GM18867 (cell line): ENCODE results near the gene NFATC4.
"Not testable (repeated sequence)": the region's sequence is repeated elsewhere in the genome, so short reads cannot be mapped to it uniquely, and the experiment has no call there.

ENCODE experiments used
- ATAC-seq: cut with Tn5 transposase; IDR thresholded peaks from one replicate; pipeline ENCODE4 v1.9.1; 2021; ENCODE audit warnings: mild to moderate bottlenecking, moderate library complexity; ENCODE audit not compliant: unreplicated experiment

Gene NFATC4

DNA sequence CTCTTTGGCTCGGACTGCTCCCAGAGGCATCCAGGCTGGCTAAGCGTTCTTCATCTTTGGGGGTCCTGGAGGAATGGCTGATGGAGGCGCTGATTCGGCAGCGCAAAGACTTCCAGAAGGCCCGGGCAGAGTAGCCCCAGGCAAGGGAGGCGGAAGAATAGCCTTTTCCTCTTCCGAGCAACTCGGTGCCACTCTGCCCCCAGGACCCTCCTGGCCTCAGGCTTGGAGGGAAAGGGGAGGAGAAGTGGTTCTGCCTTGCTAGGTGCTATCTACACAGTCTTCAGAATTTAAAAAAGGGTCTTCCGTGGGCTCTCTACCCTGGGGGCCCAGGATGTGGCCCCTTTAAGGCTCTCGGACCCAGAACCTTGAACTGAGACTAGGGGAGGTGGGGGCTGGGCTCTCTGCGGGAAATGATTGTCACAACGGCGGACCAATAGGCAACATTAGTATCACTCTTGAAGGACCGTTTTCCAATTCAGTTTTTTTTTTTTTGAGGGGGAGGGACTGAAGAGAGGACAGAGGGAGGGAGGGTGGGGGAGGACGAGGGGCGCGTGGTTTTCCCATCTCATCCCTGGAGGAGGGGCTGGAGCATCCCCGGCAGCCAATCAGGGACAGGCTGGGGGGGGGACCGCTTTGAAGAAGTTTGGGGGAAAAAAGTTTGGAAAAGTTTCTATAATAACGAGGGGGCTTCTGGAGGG is at the start of gene NFATC4:
TSS of gene NFATC4 (plus strand) at position 671 of the 698 bp plus-strand sequence. CDS start 157 bp downstream, outside the sequence.
- ATAC-seq = no peak

DNA sequence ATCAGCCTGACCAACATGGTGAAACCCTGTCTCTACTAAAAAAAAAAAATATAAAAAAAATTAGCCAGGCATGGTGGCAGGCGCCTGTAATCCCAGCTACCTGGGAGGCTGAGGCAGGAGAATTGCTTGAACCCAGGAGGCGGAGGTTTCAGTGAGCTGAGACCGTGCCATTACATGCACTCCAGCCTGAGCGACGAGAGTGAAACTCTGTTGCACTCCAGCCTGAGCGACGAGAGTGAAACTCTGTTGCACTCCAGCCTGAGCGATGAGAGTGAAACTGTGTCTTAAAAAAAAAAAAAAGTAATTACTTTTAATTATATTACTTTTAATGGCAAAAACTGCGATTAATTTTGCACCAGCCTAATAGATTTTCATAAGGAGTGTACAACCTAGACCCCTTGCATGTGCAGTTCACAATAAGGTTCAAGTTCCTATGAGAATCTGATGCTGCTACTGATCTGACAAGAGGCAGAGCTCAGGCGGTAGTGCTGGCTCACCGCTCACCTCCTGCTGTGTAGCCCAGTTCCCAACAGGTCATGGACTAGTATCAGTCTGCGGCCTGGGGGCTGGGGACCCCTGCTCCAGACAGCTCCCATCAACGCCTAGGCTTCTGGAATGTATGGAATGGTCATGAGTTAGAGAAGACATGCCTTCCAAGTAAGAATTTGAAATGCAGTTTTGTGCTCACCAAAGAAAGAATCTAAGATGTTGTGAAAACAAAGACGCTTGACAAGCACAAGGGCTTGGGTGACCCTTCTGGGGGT is 46.6 kb upstream of the NFATC4 start:
- ATAC-seq = no peak

DNA sequence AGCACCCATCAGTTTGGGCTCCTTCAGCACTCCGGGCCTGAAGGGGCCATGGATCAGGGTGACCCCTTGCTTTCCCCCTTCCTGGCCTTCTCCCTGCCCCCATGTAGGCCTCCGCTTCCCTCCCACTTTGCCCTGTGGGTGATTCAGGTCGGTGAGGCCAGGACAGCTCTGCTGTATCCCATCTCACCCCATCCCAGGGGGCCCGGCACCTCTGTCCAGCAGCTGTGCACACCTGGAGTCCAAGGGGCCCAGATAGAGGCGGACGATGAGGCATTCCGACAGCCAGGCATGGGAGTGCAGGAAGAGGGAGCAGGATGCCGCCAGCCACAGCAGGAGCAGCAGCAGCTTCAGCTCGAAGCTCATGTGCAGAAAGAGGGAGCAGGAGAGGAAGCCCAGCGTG is 45.3 kb upstream of the NFATC4 start:
- no peak for ATAC-seq

- no peak for ATAC-seq
Observed at GRCh38 chr14:24323341-24323740, 44.6 kb upstream of the NFATC4 start.

DNA sequence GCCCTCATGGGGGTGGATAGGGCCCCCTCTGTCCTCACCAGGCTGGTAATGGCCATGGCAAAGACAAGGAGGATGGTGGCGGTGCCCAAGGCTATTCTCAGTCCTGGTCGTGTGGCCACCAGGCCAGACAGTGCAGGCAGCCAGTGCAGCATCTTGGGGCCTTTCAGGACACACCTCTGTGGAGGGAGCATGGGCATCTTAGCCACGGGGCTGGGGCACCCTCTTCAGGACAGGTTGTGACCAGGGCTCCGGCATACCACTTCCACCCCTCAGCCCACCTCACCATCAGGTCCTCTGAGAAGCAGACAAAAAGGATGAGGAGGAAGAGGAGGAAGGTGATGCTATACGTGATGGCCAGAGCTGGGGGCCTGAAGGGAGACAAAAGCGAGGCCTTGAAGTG is 44.0 kb upstream of the NFATC4 start:
- ATAC-seq = no peak

GRCh38 chr14:24325041-24325530 is 42.9 kb upstream of the NFATC4 start:
- ATAC-seq = no peak

DNA sequence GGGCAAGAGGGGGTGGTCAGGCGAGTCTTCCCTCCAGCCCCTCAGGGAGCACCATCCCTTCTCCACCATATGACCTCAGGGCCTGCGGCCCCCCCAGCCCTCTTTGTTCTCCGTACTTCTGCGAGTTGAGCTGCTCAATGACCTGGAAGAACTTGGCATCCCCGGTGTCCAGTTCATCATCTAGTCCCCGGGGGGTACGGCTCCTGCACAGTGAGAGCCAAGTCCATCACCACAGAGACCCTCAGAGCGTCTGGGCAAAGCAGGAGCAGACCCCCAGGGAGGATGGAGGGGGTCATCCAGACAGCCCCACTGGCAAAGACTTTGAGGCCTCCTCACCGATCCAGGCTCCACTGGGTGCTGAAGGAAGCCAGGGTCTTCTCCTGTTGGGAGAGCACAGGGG is 42.0 kb upstream of the NFATC4 start:
- ATAC-seq = no peak

GRCh38 chr14:24327303-24327702 is 40.7 kb upstream of the NFATC4 start:
- ATAC-seq = no peak

- ATAC-seq = not testable (repeated sequence)
Observed at GRCh38 chr14:24327914-24328313, 40.1 kb upstream of the NFATC4 start.

DNA sequence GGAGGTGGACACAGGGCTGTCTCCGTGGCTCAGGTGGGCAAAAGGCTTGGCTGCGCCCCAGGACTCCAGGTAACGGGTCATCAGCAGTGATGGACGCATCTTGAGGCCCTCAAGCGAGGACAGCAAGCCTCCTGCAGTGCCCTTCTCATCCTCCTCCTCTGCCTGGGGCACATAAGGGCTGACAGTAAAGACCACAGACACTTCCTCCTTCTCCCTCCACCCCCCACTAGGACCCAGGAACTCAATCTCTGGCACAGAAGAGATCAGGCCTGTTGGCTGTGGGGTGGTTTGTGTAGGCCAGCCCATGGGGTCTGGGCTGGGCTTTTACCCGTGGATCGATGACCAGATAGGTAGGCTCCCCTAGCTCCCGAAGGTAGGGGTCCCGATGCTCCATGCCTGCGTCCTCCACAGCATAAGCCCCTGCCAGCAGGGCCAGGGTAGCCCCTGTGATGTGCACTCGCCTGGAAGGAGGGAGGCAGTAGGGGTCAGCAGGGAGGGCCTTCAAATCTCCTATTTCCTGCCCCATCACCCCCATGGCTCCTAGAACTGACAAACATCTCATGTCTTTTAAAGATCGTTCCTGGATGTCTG is 38.8 kb upstream of the NFATC4 start:
- ATAC-seq = no peak

GRCh38 chr14:24329736-24330135 is 38.2 kb upstream of the NFATC4 start:
- no peak for ATAC-seq

- ATAC-seq = no peak
Observed at GRCh38 chr14:24330973-24331674, 36.9 kb upstream of the NFATC4 start.

- ATAC-seq = no peak
Observed at GRCh38 chr14:24331731-24332267, 36.2 kb upstream of the NFATC4 start.

- ATAC-seq = peak; percentile 84
Observed at GRCh38 chr14:24332268-24332993, 35.6 kb upstream of the NFATC4 start.

DNA sequence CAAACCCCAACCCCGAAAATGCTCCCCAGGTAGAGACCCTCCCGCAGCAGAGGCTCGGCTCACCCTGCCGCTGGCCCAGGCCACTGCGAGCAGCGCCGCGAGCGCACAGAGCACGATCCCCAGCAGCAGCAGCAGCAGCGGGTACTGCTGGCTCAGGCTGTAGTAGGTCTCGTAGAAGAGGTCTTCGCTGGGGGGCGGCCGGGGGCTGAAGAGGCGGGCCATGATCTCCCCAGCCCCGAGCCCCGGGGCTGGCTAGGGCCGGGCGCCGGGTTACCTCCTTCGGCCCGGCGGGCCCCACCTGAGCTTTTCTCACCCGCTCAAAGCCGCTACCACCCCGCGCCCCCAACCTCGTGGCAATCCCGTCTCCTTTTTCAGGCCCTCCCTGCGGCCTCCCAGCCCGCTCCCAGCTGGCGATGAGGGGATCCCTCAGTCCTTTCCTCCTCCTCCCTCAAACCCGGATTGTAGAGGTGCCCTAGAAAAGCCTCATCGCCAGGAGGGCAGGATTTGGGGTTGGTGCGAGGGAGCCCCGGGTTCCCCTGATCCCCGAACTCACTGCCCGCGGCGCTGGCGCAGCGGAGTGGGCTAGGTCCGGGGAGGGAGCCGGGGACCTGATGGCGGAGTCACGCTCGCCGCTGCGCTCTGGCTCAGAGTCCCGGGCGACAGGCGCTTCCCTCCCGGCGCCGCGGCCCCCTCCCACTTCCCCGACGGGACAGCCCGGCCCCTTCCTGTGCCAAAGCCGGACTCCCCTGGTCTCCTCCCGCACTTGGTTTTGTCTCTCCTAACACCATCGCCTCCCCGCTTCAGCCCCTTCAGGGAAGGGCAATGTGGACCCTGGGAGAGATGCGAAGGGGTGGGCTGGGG is 33.3 kb upstream of the NFATC4 start, which contains the start of gene ADCY4:
TSS of gene ADCY4 (minus strand) at position 641 of the 861 bp plus-strand sequence. CDS start at position 222, 419 bp downstream.
- no peak for ATAC-seq

- ATAC-seq = no peak
Observed at GRCh38 chr14:24335461-24336171, 32.4 kb upstream of the NFATC4 start.

DNA sequence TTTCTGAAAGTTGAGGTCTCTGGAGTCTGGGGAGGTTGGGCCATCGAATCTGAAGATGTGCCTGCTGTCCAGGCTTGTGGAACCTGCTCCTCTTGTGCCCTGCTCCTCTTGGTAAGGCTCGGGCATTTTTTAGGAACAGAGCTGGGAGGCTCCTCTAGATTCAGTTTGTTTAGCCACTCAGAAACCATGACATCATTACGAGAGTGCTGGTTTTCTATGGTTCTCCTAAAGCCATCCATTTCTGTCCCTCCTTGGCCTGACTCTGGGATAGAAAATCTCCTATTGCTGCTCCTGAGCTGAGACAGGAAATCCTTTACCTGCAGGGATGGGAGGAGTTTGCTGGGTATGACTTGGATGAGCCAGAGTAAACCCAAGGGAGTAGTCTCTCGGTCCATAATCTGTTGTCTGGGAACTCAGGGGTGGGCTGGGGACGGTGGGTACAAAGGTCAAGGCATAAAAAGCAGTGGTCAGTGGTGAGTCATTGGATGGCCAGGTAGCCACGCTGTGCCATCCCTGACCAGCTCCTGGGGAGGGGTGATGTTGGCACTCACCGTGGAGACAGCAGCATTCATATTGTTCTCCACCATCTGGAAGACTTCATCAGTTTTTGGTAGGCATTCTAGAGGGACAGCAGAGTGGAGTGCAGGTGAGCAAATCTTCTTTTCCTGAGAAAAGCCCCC is 30.7 kb upstream of the NFATC4 start:
- no peak for ATAC-seq

DNA sequence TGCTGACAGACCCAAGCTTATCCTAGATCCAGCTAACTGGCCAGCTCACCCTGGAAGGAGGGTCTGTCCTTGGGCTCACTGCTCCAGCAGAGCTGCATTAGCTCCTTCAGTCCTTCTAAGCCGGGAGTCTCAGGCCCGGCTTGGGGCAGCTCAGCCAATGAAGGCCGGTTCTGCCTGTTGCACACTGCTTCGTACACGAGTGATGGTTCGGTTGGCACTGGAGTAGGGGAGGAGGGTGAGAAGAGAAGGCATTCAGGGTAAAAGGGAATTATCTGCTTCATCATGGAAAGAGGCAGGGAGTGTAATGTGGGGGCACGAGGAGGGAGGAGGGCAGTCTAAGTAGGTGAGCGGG is 30.2 kb upstream of the NFATC4 start:
- no peak for ATAC-seq
